HG03066 (cell line): ENCODE results near the gene PDE1C.

Experiments used
- ATAC-seq: cut with Tn5 transposase; IDR thresholded peaks from one replicate; pipeline ENCODE4 v1.9.1; 2021; ENCODE audit warnings: low read depth; ENCODE audit not compliant: unreplicated experiment

Gene PDE1C

GRCh38 chr7:32001948-32002347 is 68.3 kb downstream of the PDE1C start:
- ATAC-seq = no peak

DNA sequence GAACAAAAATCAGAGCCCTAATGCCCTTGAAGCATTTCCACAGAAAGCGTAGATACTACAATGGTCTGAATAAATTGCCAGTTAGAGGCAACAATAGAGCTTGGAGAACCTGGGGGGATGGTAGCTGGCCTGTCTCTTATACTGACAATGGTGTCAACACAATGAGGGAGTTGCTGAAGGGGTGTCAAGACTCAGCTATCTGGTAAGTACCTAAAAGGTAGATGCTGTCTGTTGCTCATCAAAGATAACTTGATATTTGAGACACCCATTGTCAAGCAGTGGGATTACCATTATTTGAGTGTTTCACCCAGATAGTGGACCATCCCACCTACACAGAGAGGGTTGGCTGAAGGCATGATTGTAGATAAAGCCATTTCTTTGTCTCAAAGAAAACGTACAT is 72.8 kb downstream of the PDE1C start:
- ATAC-seq = no peak

GRCh38 chr7:31995134-31995533 is 75.1 kb downstream of the PDE1C start:
- ATAC-seq = no peak

DNA sequence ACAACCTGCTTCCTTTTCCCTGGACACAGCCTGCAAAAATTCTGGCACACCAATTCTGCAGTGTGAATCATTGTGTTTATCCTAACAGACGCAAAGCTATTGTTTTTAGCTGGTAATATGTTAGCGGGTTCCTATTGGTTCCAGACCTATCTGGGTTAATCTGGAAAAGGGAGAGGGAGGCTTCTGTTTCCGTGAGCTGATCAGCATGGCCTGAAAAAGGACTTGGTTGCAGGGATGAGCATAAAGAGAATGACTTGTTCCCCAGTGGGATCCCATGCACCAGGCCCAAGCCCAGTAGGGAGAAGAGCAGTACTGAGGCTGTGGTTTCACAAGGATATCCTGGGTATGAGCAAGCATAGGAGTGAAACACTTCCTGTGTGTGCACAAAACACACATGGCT is 78.4 kb downstream of the PDE1C start:
- ATAC-seq = no peak

DNA sequence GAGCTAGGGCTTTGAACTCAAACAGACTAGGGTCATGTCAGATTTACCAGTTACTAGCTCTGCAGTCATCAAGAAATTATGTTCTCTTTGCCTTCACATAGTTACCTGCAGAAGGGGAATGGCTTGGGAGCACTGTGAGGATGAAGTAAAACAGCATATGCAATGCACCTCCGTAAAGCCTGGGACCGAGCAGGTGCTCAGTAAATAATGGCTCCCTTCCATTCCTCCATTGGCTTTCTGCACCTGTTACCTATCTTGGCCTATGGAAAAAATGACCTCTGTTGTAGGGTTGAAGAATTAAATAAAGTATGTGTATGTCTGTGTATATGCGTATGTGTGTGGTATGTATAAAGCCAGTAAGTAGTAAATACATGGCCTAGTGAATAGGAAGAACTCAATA is 78.8 kb downstream of the PDE1C start:
- ATAC-seq = no peak

DNA sequence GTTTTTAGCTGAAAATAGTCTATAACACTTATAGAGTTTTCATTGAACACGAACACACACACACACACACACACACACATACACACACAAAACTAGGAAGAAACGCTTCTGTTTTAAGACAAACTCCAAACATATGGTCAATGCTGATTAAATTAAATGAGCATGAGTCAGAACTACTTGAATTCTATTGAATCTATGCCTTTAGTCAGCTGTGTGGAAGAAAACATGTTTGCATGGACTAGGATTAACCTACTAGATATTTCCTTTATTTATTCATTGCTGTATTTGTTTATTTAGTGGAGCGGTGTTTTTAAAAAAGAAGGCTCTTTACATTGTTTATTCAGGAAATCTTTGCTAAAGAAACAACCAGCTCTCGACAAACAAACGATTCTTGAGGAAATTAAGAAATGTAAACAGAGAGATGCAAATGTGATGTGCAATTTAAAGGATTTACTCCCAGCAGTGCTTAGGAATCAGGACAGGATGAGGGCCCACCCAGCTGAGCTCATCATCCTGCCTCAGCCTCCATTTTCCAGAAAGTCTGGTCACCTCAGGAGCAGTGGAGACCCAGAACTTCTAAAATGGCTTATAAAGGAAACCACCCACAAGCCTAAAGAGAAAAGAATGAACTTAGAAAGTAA is 83.2 kb downstream of the PDE1C start:
- ATAC-seq = no peak

- no peak for ATAC-seq
Observed at GRCh38 chr7:31982962-31983361, 87.2 kb downstream of the PDE1C start.

DNA sequence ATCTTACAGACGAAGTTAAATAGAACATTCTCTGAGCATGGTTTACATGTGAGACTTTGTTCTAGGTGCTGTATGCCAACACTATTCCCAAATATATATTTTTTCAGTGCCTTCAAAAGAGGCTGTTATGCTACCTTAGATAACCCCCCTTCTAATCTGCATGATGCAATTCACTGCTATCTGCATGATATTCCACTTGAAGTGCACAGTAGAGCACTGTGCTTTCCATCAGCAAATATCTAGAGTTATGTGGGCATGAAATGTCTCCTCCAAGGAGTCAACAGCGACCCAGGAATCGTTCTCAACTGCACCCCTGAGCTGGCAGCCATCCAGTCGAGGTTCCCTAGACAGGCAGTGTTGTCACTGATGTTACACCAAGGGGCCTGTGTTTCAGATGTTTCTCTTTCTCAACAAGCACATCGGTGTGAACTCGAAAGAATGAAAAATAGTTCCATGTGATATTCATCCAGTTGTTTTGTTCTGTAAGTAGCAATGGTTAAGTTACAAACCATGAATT is 88.3 kb downstream of the PDE1C start:
- ATAC-seq = no peak

DNA sequence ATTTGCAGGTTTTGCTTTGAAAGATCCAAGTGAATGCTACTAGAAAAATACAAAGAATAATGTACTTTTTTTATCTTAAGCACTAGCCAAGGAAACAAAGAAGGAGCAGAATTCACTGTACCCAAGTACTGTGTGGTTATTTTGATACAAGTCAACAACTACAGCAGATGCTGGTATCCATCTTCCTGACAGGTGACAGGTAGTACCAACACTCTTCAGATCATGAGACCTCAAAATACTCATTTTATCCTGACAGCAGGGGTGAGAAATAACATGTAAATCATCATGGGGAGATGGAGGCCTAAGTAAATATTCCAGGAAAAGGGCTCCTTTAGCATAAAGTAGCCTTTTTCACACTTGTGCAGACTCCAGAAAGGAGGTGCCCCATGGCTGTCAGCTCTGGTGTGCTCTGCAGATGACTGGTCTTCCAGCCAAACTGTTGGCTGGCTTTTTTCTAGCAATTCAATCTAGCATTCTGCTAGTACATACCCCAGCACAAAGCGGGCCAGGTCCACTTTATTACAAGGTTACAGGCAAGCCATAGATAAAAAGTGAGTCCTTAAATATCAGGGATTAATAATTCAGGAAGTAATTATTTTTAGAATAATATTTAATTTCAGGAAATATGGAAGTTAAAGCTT is 90.4 kb downstream of the PDE1C start:
- no peak for ATAC-seq

GRCh38 chr7:31975546-31975945 is 94.7 kb downstream of the PDE1C start:
- ATAC-seq = no peak

- no peak for ATAC-seq
Observed at GRCh38 chr7:31974351-31974750, 95.9 kb downstream of the PDE1C start.

- no peak for ATAC-seq
Observed at GRCh38 chr7:31971049-31971667, 99.0 kb downstream of the PDE1C start.

DNA sequence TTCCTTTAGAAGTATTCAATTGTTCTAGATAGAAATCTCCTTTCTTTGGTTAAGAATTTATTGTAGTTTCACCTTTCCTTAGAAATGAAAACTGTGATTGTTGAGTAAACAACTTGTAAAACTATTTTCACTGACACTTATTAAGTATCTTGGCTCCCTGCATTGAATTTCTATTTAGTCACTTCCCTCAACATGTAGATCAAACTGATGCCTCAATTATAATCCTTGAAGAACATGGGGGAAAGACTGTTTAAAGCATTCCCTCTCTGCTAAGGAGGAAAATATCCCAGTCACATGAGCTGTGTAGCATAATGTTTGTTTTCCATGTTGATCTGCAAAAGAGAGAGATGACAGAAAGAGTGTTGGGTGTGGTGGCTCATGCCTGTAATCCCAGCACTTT is 99.7 kb downstream of the PDE1C start:
- no peak for ATAC-seq

GRCh38 chr7:31963569-31964175 is 106.5 kb downstream of the PDE1C start:
- ATAC-seq = no peak

GRCh38 chr7:31962246-31962645 is 108.0 kb downstream of the PDE1C start:
- no peak for ATAC-seq

GRCh38 chr7:31958226-31958625 is 112.0 kb downstream of the PDE1C start:
- no peak for ATAC-seq

DNA sequence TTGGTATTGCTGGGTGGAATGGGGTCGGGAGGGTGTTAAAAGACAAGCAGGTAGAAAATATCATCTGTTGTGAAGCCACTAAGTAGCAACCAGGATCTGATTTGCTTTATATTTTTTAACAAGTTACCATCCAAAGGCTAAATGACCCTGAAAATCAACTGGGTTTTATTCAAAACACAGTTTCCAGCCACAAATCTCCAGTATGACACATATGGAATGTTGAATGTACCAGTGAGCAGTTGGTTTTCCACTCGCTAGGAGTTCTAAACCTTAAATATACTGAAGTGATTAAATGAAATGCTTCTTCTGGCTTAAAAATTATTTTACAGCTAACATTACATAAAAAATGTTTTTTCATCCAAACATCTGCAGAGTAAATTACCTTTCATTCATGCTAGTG is 112.5 kb downstream of the PDE1C start:
- no peak for ATAC-seq

- no peak for ATAC-seq
Observed at GRCh38 chr7:31957090-31957720, 113.0 kb downstream of the PDE1C start.

DNA sequence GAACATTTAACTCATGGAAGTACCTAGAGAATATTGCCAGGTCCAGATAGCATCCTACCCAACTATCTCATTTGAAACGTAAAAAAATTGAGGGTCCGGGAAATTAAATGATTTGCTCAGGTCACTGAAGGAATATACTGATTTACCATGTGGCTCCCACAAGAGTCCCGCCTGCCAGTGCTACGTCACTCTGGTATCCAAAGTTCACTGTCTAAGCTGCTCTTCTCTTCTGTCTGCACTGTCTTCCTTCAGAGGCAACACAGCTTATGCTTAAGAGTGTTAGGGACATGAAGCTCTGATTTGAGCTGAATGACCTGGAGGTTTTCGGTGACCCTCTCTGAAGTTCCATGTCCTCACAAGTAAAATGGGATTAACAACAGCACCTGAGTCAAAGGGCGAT is 114.6 kb downstream of the PDE1C start:
- no peak for ATAC-seq

- ATAC-seq = no peak
Observed at GRCh38 chr7:31955021-31955420, 115.2 kb downstream of the PDE1C start.

DNA sequence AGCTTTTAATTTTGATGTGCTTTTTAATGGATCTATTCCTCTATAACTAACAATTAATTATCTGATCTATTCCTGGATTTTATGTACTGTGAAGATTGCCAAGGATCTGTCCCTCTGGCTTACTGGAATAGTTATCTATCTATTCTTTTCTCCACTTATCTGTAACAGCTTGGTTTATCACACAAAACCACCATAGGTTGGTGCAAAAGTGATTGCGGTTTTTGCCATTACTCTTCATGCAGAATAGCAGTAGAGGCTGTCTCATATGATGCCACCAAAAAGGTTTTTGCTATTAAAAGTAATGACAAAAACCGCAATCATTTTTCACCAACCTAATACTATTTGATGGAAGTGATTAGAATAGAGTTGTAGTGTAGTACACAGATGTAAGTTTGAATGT is 115.7 kb downstream of the PDE1C start:
- ATAC-seq = no peak
